MCF 10A (cell line): Measurements from ENCODE around the gene LMTK2. TPM values are rescaled to one million over a fixed set of nuclear protein-coding genes. Genes with fewer than 3 reads are reported as not detected.
"Not testable (repeated sequence)": the region's sequence is repeated elsewhere in the genome, so short reads cannot be mapped to it uniquely, and the experiment has no call there.

Experiments used
- BruUV-seq: library from RNA; stranded (reverse); fragments of 400-500 nt; replicated peaks from 2 replicates; lab custom pipeline; 2021; lab: Mats Ljungman, UMichigan
- CTCF ChIA-PET: fragments of 300-600 bp; sonication (Branson Sonifier 250); formaldehyde crosslinking; extraction: SDS; loops from one replicate; lab custom pipeline; 2021; ENCODE audit warnings: antibody characterized with exemption, inconsistent platforms; lab: Yijun Ruan, JAX
- POLR2A ChIA-PET: fragments of 300-600, 350-650 bp; sonication (Branson Sonifier 250); formaldehyde crosslinking; extraction: SDS; loops from one replicate; lab custom pipeline; 2020; ENCODE audit warnings: antibody characterized with exemption, inconsistent platforms; lab: Yijun Ruan, JAX
- DNase-seq: peaks from one replicate; pipeline ENCODE4 v3.0.0-alpha.2; 2018; ENCODE audit not compliant: unreplicated experiment
- H3K27ac Mint-ChIP-seq: one replicate; pipeline ENCODE4 v1.8.0; 2022; ENCODE audit warnings: mild to moderate bottlenecking, low read depth, mixed read lengths; ENCODE audit not compliant: unreplicated experiment
- H3K27me3 Mint-ChIP-seq: one replicate; pipeline ENCODE4 v1.8.0; 2022; ENCODE audit warnings: mixed read lengths; ENCODE audit not compliant: insufficient read depth, unreplicated experiment
- H3K36me3 Mint-ChIP-seq: one replicate; pipeline ENCODE4 v1.8.0; 2022; ENCODE audit warnings: mild to moderate bottlenecking, moderate library complexity, mixed read lengths; ENCODE audit not compliant: insufficient read depth, unreplicated experiment
- H3K4me1 Mint-ChIP-seq: one replicate; pipeline ENCODE4 v1.8.0; 2022; ENCODE audit warnings: mixed read lengths; ENCODE audit not compliant: insufficient read depth, unreplicated experiment
- H3K4me3 Mint-ChIP-seq: one replicate; pipeline ENCODE4 v1.8.0; 2022; ENCODE audit warnings: mild to moderate bottlenecking, moderate library complexity, mixed read lengths; ENCODE audit not compliant: unreplicated experiment
- H3K9me3 Mint-ChIP-seq: one replicate; pipeline ENCODE4 v1.8.0; 2022; ENCODE audit warnings: mixed read lengths; ENCODE audit not compliant: unreplicated experiment
- intact Hi-C: fragments of 100-400 bp; cut with micrococcal nuclease; formaldehyde crosslinking; loops from 2 replicates; pipeline ENCODE4 v1.14.1; 2022
- total RNA-seq: library from RNA; stranded (reverse); gene quantifications from 2 replicates; pipeline ENCODE4 v1.2.3, GENCODE V29; 2022
- TF ChIP-seq, protein P1 (sequence below): fragments of 200-600 bp; IDR thresholded peaks from one replicate; pipeline ENCODE4 v1.8.0; 2022; ENCODE audit warnings: antibody characterized with exemption, mild to moderate bottlenecking; ENCODE audit not compliant: unreplicated experiment

LMTK2 gene
- total RNA-seq, 1 experiment from 2014 or later, result 16.8 TPM

DNA sequence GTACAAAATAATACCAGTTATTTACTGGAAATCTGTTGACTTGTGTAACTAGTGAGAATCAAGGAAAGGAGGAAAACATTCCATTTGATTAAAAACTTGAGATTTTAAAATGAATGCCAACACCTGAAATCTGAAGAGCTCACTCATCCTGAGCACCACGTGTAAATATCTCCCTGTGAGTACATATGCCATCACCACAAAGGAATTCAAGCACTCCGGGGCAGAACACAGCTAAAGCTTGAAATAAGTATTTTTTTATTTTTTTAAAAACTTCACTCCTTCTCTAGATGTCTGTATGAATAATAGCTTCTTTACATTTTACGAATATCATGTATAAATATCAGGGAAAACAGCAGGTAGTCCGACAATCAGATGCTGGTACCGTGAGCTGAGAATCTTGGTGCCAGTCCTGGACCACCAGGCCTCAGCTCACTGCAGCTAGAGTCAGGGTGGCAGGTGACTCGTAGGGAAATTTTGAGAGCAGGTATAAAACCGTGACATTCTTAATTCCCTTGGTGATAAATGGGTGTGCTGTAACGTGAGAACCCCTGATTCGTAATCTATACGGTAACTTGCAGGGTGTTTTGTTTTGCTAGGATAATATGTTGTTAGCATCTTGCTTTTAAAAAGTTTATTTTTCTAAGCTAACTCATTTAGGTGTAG lies 12.7 kb downstream of the LMTK2 start:
- no peaks in the 10 kb centered on the region for H3K9me3 Mint-ChIP-seq
- peak overlapping the region; percentile 50 for H3K4me3 Mint-ChIP-seq
- H3K36me3 Mint-ChIP-seq, result no peaks in the 10 kb centered on the region
- intact Hi-C loops, result no loop called here
- TF ChIP-seq, protein P1, sequence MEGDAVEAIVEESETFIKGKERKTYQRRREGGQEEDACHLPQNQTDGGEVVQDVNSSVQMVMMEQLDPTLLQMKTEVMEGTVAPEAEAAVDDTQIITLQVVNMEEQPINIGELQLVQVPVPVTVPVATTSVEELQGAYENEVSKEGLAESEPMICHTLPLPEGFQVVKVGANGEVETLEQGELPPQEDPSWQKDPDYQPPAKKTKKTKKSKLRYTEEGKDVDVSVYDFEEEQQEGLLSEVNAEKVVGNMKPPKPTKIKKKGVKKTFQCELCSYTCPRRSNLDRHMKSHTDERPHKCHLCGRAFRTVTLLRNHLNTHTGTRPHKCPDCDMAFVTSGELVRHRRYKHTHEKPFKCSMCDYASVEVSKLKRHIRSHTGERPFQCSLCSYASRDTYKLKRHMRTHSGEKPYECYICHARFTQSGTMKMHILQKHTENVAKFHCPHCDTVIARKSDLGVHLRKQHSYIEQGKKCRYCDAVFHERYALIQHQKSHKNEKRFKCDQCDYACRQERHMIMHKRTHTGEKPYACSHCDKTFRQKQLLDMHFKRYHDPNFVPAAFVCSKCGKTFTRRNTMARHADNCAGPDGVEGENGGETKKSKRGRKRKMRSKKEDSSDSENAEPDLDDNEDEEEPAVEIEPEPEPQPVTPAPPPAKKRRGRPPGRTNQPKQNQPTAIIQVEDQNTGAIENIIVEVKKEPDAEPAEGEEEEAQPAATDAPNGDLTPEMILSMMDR, result no peak
- DNase-seq, result peak; percentile 59
- H3K4me1 Mint-ChIP-seq, result peaks cover 42% of the 10 kb centered on the region
- H3K27ac Mint-ChIP-seq, result peak overlapping the region; percentile 87
- H3K27me3 Mint-ChIP-seq, result no peaks in the 10 kb centered on the region
- ChIA-PET POLR2A (interaction anchor here (0.6 to 7.1 kb wide), 10 partner anchors 9 to 194 kb away, joined by 3 to 117 read pairs (median 4); no protein-coding TSS in a partner anchor), CTCF (interaction anchor here (0.6 to 6.3 kb wide), 14 partner anchors 8 to 106 kb away, joined by 3 to 49 read pairs (median 6); partner anchors contain the start of gene LMTK2)
- BruUV-seq, result TSS peak; percentile 34

DNA sequence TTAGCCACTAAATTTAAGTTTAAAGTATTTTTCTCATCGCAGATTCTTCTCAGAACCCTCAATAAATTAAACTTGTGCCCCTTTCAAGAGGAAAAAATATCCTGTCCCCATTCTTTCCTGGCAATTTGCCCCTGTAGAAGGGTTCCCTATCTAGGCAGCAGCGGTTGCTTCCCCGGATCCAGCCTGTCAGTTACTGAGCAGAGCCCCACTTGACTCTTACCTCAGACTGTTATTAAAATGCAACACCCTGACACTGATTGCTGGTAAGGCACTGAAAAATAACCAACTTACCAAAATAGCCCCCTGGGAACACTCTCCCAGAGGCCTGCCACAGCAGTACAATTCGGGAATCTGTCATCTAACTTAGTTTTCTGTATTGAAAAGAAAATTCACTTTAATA lies 13.9 kb downstream of the LMTK2 start:
- Mint-ChIP-seq H3K27ac (peak overlapping the region; percentile 87), H3K36me3 (no peaks in the 10 kb centered on the region), H3K9me3 (no peaks in the 10 kb centered on the region), H3K27me3 (no peaks in the 10 kb centered on the region), H3K4me3 (peak overlapping the region; percentile 50), H3K4me1 (peaks cover 47% of the 10 kb centered on the region)
- intact Hi-C loops, result no loop called here
- ChIA-PET POLR2A (interaction anchor here (0.6 to 7.1 kb wide), 5 partner anchors 10 to 33 kb away, joined by 3 to 117 read pairs (median 22); no protein-coding TSS in a partner anchor), CTCF (interaction anchor here (0.6 to 6.3 kb wide), 6 partner anchors 10 to 99 kb away, joined by 3 to 49 read pairs (median 11); partner anchors contain the start of gene LMTK2)
- no TSS peak for BruUV-seq
- TF ChIP-seq, protein P1, result no peak
- DNase-seq, result no peak

DNA sequence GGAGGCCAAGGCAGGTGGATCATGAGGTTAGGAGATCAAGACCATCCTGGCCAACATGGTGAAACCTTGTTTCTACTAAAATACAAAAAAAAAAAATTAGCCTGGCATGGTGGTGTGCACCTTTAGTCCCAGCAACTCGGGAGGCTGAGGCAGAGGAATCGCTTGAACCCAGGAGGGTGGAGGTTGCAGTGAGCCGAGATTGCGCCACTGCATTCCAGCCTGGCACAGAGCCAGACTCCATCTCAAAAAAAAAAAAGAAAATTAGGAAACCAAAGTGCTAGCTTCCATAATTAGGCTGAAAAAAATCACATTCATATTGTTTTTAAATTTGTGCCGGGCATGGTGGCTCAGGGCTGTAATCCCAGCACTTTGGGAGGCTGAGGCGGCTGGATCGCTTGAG lies 14.7 kb downstream of the LMTK2 start:
- H3K27me3 Mint-ChIP-seq, intact Hi-C loops, BruUV-seq, DNase-seq, H3K27ac Mint-ChIP-seq, H3K36me3 Mint-ChIP-seq, H3K4me3 Mint-ChIP-seq, H3K9me3 Mint-ChIP-seq: not testable (repeated sequence)
- ChIA-PET POLR2A (interaction anchor here (7.1 kb wide), 1 partner anchor 10 kb away, joined by 117 read pairs; no protein-coding TSS in a partner anchor), CTCF (interaction anchor here (0.6 to 6.3 kb wide), 4 partner anchors 10 to 100 kb away, joined by 3 to 49 read pairs (median 27); partner anchors contain the start of gene LMTK2)
- peaks cover 46% of the 10 kb centered on the region for H3K4me1 Mint-ChIP-seq

DNA sequence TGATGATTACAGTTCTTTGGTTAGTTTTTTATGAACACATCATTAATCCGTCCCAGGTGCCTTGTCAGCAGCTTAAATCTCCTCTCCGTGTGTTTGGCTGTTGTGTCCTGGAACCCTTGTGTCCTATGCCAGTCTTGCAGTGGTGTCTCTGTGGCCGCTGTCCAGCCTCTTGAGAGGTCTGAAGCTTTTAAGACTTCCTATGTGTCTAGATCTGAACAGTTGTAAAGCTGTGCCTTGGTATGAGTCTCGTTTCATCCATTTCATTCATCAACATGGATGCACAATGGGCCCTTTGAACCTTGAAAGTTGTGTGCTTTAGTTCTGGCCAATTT lies 16.7 kb downstream of the LMTK2 start:
- ChIA-PET POLR2A (interaction anchor here (7.1 kb wide), 1 partner anchor 8 kb away, joined by 117 read pairs; no protein-coding TSS in a partner anchor), CTCF (interaction anchor here (0.6 kb wide), 1 partner anchor 237 kb away, joined by 3 read pairs; no protein-coding TSS in a partner anchor)
- H3K4me3 Mint-ChIP-seq, result no peak overlapping the region
- H3K4me1 Mint-ChIP-seq, result peaks cover 42% of the 10 kb centered on the region
- no peaks in the 10 kb centered on the region for H3K27me3 Mint-ChIP-seq
- DNase-seq, result no peak
- peaks cover 6% of the 10 kb centered on the region for H3K36me3 Mint-ChIP-seq
- TF ChIP-seq, protein P1, result no peak
- H3K27ac Mint-ChIP-seq, result no peak overlapping the region
- intact Hi-C loops, result no loop called here
- H3K9me3 Mint-ChIP-seq, result no peaks in the 10 kb centered on the region
- BruUV-seq, result no TSS peak
